Fibroblast of mammary gland (primary cell): ENCODE measurements around the gene ADCK1.

Experiments used
- DNase-seq: peaks from one replicate; pipeline ENCODE4 v3.0.0-alpha.2; 2010; ENCODE audit warnings: low read depth
- H3K4me3 ChIP-seq: 2 replicates; pipeline ENCODE4 v1.5.1; 2011; ENCODE audit warnings: low read depth, mild to moderate bottlenecking, low read length, moderate library complexity; ENCODE audit not compliant: control insufficient read depth
- TF ChIP-seq, protein P1 (sequence below): conservative IDR thresholded peaks from 2 replicates; pipeline ENCODE4 v1.5.1; 2011; ENCODE audit warnings: low read depth, low read length, inconsistent platforms; ENCODE audit not compliant: control insufficient read depth, insufficient read depth

Gene ADCK1

DNA sequence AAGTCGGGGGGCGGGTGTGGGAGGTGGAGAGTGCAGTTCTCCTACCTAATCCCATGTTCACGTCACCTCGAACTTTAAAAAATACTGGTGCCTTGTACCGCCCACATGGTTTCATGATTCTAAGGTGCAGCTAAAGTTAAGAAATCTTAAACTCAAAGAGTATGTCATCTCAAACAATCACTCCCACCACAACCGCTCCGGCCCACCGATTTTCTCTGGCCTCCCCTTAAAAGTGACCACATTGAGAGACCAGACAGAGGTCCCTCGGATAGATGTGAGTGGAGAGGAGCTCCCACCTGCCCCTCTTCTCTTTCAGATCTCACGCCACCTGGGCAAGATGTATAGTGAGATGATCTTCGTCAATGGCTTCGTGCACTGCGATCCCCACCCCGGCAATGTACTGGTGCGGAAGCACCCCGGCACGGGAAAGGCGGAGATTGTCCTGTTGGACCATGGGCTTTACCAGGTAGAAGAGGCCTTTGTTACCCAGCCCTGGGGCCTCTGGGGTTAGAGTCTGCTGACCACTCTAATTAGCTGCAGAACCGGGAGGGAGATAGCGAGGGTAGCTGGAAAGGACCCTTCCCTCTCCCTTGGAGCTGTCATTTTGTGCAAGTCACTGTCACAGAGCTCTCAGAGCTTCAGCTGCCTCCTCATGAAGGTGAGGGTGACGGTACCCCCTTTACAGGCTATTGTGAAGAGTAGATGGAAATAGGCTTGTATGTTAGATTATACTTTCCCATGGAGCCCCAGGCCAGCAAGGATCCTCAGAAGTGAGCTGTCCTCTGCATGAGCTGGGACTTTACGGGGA lies 124.4 kb downstream of the ADCK1 start:
- TF ChIP-seq, protein P1, sequence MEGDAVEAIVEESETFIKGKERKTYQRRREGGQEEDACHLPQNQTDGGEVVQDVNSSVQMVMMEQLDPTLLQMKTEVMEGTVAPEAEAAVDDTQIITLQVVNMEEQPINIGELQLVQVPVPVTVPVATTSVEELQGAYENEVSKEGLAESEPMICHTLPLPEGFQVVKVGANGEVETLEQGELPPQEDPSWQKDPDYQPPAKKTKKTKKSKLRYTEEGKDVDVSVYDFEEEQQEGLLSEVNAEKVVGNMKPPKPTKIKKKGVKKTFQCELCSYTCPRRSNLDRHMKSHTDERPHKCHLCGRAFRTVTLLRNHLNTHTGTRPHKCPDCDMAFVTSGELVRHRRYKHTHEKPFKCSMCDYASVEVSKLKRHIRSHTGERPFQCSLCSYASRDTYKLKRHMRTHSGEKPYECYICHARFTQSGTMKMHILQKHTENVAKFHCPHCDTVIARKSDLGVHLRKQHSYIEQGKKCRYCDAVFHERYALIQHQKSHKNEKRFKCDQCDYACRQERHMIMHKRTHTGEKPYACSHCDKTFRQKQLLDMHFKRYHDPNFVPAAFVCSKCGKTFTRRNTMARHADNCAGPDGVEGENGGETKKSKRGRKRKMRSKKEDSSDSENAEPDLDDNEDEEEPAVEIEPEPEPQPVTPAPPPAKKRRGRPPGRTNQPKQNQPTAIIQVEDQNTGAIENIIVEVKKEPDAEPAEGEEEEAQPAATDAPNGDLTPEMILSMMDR = no peak
- no peak overlapping the region for H3K4me3 ChIP-seq
- no peak for DNase-seq

DNA sequence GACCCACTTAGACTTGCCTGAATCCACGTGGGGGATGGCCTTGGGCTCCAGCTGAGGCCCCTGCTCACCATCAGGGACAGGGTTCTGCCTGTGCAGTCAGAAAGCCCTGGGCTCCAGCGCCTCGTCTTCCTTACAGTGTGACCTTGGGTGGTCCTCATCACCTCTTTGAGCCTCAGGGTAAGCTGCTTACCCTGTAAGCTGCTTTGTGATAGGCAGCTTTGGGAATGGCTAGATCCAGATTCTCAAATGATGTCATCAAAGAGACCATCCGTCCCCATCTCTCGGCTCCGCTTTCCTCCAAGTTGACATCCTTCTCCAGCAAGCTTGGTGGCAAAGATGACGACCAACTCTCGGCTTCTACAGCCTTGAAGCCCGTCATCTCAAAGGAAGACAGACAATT lies 127.0 kb downstream of the ADCK1 start:
- no peak overlapping the region for H3K4me3 ChIP-seq
- DNase-seq = no peak
- TF ChIP-seq, protein P1 = no peak

DNA sequence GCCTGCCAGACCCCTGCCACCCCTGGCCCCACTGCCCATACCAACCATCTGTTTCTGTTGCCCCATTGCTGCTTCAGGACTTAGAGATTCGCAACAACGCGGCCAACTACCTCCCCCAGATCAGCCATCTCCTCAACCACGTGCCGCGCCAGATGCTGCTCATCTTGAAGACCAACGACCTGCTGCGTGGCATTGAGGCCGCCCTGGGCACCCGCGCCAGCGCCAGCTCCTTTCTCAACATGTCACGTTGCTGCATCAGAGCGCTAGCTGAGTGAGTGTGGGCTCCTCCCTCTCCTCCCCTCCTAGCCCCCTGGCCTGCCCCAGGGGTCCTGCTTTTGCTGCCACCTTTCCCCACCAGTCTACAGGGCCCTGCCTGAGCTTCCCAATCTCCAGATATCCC lies 131.5 kb downstream of the ADCK1 start:
- no peak overlapping the region for H3K4me3 ChIP-seq
- no peak for DNase-seq
- TF ChIP-seq, protein P1 = no peak

GRCh38 chr14:77936138-77936639 lies 136.3 kb downstream of the ADCK1 start:
- TF ChIP-seq, protein P1 = no peak

DNA sequence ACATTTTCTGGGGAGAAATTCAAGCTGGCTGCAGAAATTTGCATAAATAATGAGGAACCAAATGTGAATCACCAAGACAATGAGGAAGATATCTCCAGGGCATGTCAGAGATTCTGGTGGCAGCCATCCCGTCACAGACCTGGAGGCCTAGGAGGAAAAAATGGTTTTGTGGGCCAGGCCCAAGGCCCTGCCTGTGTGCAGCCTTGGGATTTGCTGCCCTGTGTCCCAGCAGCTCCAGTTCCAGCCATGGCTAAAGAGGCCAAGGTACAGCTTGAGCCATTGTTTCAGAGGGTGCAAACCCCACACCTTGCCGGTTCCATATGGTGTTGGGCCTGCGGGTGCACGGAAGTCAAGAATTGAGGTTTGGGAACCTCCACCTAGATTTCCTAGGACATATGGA lies 147.5 kb downstream of the ADCK1 start:
- TF ChIP-seq, protein P1 = no peak
- no peak overlapping the region for H3K4me3 ChIP-seq
- no peak for DNase-seq

More at GRCh38 chr14:77936138-77936639, 136.3 kb downstream of the ADCK1 start:
- DNase-seq = no peak
- H3K4me3 ChIP-seq = no peak overlapping the region

DNA sequence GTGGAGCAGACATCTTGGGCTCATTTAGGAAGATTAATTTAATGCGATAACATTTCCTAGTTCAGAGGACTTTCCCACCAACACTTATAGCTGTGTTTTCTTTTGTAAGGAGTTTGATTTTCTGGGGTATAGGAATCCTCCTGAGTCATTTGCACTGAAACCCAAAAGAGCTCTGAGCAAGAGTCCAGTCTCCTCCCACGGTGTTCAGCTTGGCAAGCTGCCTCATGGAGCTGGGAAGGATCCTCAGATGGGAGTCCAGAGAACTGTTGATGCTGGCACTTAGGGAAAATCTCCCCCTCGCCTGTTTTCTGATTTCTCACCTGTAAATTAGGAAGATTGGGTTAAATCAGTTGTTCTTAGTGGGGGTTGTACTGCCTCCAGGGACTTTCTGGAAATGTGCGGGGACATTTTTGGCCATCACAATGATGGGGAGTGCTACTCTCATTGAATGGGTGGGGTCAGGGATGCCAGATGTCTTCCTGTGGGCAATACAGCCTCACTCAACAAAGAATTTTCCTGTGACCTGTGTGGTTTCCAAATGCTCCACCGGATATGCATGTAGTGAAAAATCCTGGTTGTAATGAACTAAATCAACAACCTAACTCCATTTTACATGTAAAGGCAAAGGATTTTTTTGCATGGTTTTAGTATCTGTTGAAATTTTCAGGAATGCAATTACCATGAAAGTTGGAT lies 150.6 kb downstream of the ADCK1 start:
- peak; percentile 47 for DNase-seq
- TF ChIP-seq, protein P1 = no peak
- H3K4me3 ChIP-seq = no peak overlapping the region
